H9 (cell line): ENCODE data around the gene CWC27. TPM values are rescaled to one million over a fixed set of nuclear protein-coding genes. Genes with fewer than 3 reads are reported as not detected.

Experiments used
- DNase-seq: peaks from one replicate; pipeline ENCODE4 v3.0.0-alpha.2; 2017
- H2AFZ ChIP-seq: one replicate; pipeline ENCODE4 v1.6.1; 2013; ENCODE audit warnings: mild to moderate bottlenecking, low read length, control low read depth, moderate library complexity
- H2AK5ac ChIP-seq: 2 replicates; pipeline ENCODE4 v1.6.1; 2013; ENCODE audit warnings: low read length, control low read depth, mixed read lengths; ENCODE audit not compliant: insufficient read length
- H2BK120ac ChIP-seq: one replicate; pipeline ENCODE4 v1.6.1; 2013; ENCODE audit warnings: low read depth, mild to moderate bottlenecking, low read length, control low read depth, inconsistent platforms; ENCODE audit not compliant: poor library complexity, severe bottlenecking
- H2BK12ac ChIP-seq: 2 replicates; pipeline ENCODE4 v1.6.1; 2013; ENCODE audit warnings: low read length, control low read depth, mixed read lengths, low read depth; ENCODE audit not compliant: insufficient read length
- H2BK15ac ChIP-seq: 2 replicates; pipeline ENCODE4 v1.6.1; 2013; ENCODE audit warnings: low read depth, low read length, control low read depth
- H2BK20ac ChIP-seq: one replicate; pipeline ENCODE4 v1.6.1; 2013; ENCODE audit warnings: low read depth, mild to moderate bottlenecking, low read length, control low read depth, inconsistent platforms; ENCODE audit not compliant: poor library complexity, severe bottlenecking
- H2BK5ac ChIP-seq: 2 replicates; pipeline ENCODE4 v1.6.1; 2013; ENCODE audit warnings: low read length, control low read depth, mixed read lengths; ENCODE audit not compliant: insufficient read length
- H3K14ac ChIP-seq: 2 replicates; pipeline ENCODE4 v1.6.1; 2013; ENCODE audit warnings: low read length, control low read depth; ENCODE audit not compliant: insufficient read depth
- H3K18ac ChIP-seq: 2 replicates; pipeline ENCODE4 v1.6.1; 2013; ENCODE audit warnings: low read depth, mild to moderate bottlenecking, mixed read lengths, low read length, control low read depth; ENCODE audit not compliant: insufficient read length
- H3K23ac ChIP-seq: 2 replicates; pipeline ENCODE4 v1.6.1; 2013; ENCODE audit warnings: low read length, control low read depth, mixed read lengths, low read depth; ENCODE audit not compliant: insufficient read length
- H3K23me2 ChIP-seq: 2 replicates; pipeline ENCODE4 v1.6.1; 2013; ENCODE audit warnings: low read depth, mild to moderate bottlenecking, mixed read lengths, low read length, control low read depth; ENCODE audit not compliant: insufficient read length, poor library complexity, severe bottlenecking
- H3K27ac ChIP-seq: 2 replicates; pipeline ENCODE4 v1.5.1; 2013; ENCODE audit warnings: low read length, control low read depth, mixed read lengths, low read depth; ENCODE audit not compliant: insufficient read length
- H3K27me3 ChIP-seq: 2 replicates; pipeline ENCODE4 v1.6.1; 2013; ENCODE audit warnings: low read length, control low read depth, inconsistent platforms; ENCODE audit not compliant: insufficient read depth
- H3K4ac ChIP-seq: 2 replicates; pipeline ENCODE4 v1.6.1; 2013; ENCODE audit warnings: low read depth, mild to moderate bottlenecking, control low read depth, inconsistent platforms, low read length, moderate library complexity
- H3K4me1 ChIP-seq: 2 replicates; pipeline ENCODE4 v1.6.1; 2013; ENCODE audit warnings: low read length, control low read depth, inconsistent platforms; ENCODE audit not compliant: insufficient read depth
- H3K4me2 ChIP-seq: 2 replicates; pipeline ENCODE4 v1.6.1; 2013; ENCODE audit warnings: low read length, control low read depth, mixed read lengths; ENCODE audit not compliant: insufficient read length, insufficient read depth
- H3K56ac ChIP-seq: 2 replicates; pipeline ENCODE4 v1.6.1; 2013; ENCODE audit warnings: low read depth, mild to moderate bottlenecking, mixed read lengths, low read length, control low read depth; ENCODE audit not compliant: insufficient read length
- H3K79me1 ChIP-seq: 2 replicates; pipeline ENCODE4 v1.6.1; 2013; ENCODE audit warnings: low read depth, mild to moderate bottlenecking, moderate library complexity, low read length, control low read depth, inconsistent platforms; ENCODE audit not compliant: insufficient read depth, poor library complexity, severe bottlenecking
- H3K79me2 ChIP-seq: 2 replicates; pipeline ENCODE4 v1.6.1; 2013; ENCODE audit warnings: low read length, control low read depth, inconsistent platforms; ENCODE audit not compliant: insufficient read depth
- H3K9ac ChIP-seq: 2 replicates; pipeline ENCODE4 v1.6.1; 2013; ENCODE audit warnings: low read length, control low read depth, mixed read lengths; ENCODE audit not compliant: insufficient read length; ENCODE audit errors: extremely low read depth
- H3K9me3 ChIP-seq: one replicate; pipeline ENCODE4 v1.6.1; 2013; ENCODE audit warnings: low read depth, low read length, inconsistent platforms; ENCODE audit not compliant: control insufficient read depth
- H3T11ph ChIP-seq: one replicate; pipeline ENCODE4 v1.6.1; 2013; ENCODE audit warnings: mild to moderate bottlenecking, low read length, control low read depth, inconsistent platforms
- H4K20me1 ChIP-seq: one replicate; pipeline ENCODE4 v1.6.1; 2013; ENCODE audit not compliant: control insufficient read depth, insufficient read length, insufficient read depth
- H4K5ac ChIP-seq: 2 replicates; pipeline ENCODE4 v1.6.1; 2013; ENCODE audit warnings: low read depth, mild to moderate bottlenecking, mixed read lengths, low read length, control low read depth; ENCODE audit not compliant: insufficient read length
- H4K8ac ChIP-seq: replicated peaks from 2 replicates; pipeline ENCODE4 v1.6.1; 2013; ENCODE audit warnings: low read length, control low read depth, mixed read lengths, low read depth; ENCODE audit not compliant: insufficient read length
- H4K91ac ChIP-seq: 2 replicates; pipeline ENCODE4 v1.6.1; 2013; ENCODE audit warnings: low read depth, mild to moderate bottlenecking, moderate library complexity, mixed read lengths, low read length, control low read depth; ENCODE audit not compliant: insufficient read length
- H3K27ac Mint-ChIP-seq, 3 experiments: 2 replicates in 2 of 3; 3 replicates in 1 of 3; pipeline ENCODE4 v1.8.0; 2020 to 2021; ENCODE audit warnings: mixed read lengths in 3 of 3, mild to moderate bottlenecking in 1 of 3, moderate library complexity in 1 of 3
- H3K27me3 Mint-ChIP-seq: 2 replicates; pipeline ENCODE4 v1.8.0; 2021; ENCODE audit warnings: low read depth, mild to moderate bottlenecking, moderate library complexity, mixed read lengths
- H3K36me3 Mint-ChIP-seq, 3 experiments: 2 replicates in 2 of 3; 3 replicates in 1 of 3; pipeline ENCODE4 v1.8.0; 2020 to 2021; ENCODE audit warnings: low read depth in 3 of 3, mixed read lengths in 3 of 3; ENCODE audit not compliant: insufficient read depth in 1 of 3
- H3K4me1 Mint-ChIP-seq, 2 experiments: 2 replicates each; pipeline ENCODE4 v1.8.0; 2020; ENCODE audit warnings: mixed read lengths in 2 of 2
- H3K4me3 Mint-ChIP-seq, 2 experiments: 2 replicates in 1 of 2; 3 replicates in 1 of 2; pipeline ENCODE4 v1.8.0; 2020 to 2021; ENCODE audit warnings: mild to moderate bottlenecking in 2 of 2, mixed read lengths in 2 of 2, moderate library complexity in 1 of 2
- H3K9me3 Mint-ChIP-seq, 2 experiments: 2 replicates in 1 of 2; 3 replicates in 1 of 2; pipeline ENCODE4 v1.8.0; 2020; ENCODE audit warnings: mild to moderate bottlenecking in 2 of 2, mixed read lengths in 2 of 2, moderate library complexity in 1 of 2
- WGBS: extraction: QIAGEN DNeasy Blood & Tissue Kit; methylation state at CpG from one replicate; pipeline ENCODE4 v1.1.7; 2013; ENCODE audit warnings: missing lambda C conversion rate, low lambda C conversion rate, mixed read lengths; ENCODE audit not compliant: insufficient read length; ENCODE audit errors: extremely low coverage; 5-methylcytosine and 5-hydroxymethylcytosine counted together
- total RNA-seq: library from RNA; stranded (reverse); gene quantifications from 2 replicates; pipeline ENCODE4 v1.2.1, GENCODE V29; 2021
- TF ChIP-seq, protein P1 (sequence below): fragments of 200-600 bp; sonication (generic); conservative IDR thresholded peaks from 3 replicates; pipeline ENCODE4 v1.8.0; 2021; ENCODE audit warnings: antibody characterized with exemption, mild to moderate bottlenecking

The CWC27 gene
- total RNA-seq, 1 experiment from 2014 or later, result 41.9 TPM

DNA sequence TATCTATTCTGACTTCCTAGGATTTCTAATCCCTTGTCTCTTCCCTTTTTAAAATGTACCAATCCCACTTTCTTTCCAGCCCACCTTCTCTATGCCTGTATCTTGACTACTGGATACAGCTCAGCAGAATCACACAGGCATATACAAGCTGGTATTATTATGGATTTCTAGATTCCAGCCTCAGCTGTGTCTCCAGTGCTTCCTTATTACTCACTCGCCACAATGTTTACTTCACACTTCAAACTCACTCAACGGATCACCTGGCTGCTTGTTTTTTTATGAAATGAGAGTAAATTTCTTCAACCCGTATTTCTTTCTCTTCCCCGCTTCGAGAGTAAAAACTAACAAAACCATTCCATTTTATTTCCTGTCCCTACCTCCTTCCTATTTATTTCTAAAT is 38.8 kb downstream of the CWC27 start:
- no peak overlapping the region for H3K14ac ChIP-seq
- H3K27ac Mint-ChIP-seq, result peak overlapping the region in 2 of 3 experiments; percentile 0 to 17; a peak in 2 of 7 replicates
- H4K8ac ChIP-seq, result no peak overlapping the region
- H2BK20ac ChIP-seq, result no peak overlapping the region
- H2AK5ac ChIP-seq, result no peak overlapping the region
- H2BK12ac ChIP-seq, result no peak overlapping the region
- H2BK120ac ChIP-seq, result no peak overlapping the region
- no peaks in the 10 kb centered on the region for H3K79me1 ChIP-seq
- no peak overlapping the region for H4K91ac ChIP-seq
- no peaks in the 10 kb centered on the region for H3K4me1 Mint-ChIP-seq
- H3K27ac ChIP-seq, result no peak overlapping the region
- no peak overlapping the region for H2BK5ac ChIP-seq
- no peaks in the 10 kb centered on the region for H4K20me1 ChIP-seq
- H3K4me1 ChIP-seq, result no peaks in the 10 kb centered on the region
- H3K36me3 Mint-ChIP-seq, result 0 out of 7 replicates have a peak, but pooled peaks cover 0 to 2% (median 0%) of the 10 kb centered on the region in 3 experiments
- no peak overlapping the region for H3K18ac ChIP-seq
- H3K9me3 Mint-ChIP-seq, result no peaks in the 10 kb centered on the region
- H3K4me2 ChIP-seq, result no peak overlapping the region
- no peak overlapping the region for H3K56ac ChIP-seq
- no peaks in the 10 kb centered on the region for H3K9me3 ChIP-seq
- H3K4me3 Mint-ChIP-seq, result no peak overlapping the region
- TF ChIP-seq, protein P1, sequence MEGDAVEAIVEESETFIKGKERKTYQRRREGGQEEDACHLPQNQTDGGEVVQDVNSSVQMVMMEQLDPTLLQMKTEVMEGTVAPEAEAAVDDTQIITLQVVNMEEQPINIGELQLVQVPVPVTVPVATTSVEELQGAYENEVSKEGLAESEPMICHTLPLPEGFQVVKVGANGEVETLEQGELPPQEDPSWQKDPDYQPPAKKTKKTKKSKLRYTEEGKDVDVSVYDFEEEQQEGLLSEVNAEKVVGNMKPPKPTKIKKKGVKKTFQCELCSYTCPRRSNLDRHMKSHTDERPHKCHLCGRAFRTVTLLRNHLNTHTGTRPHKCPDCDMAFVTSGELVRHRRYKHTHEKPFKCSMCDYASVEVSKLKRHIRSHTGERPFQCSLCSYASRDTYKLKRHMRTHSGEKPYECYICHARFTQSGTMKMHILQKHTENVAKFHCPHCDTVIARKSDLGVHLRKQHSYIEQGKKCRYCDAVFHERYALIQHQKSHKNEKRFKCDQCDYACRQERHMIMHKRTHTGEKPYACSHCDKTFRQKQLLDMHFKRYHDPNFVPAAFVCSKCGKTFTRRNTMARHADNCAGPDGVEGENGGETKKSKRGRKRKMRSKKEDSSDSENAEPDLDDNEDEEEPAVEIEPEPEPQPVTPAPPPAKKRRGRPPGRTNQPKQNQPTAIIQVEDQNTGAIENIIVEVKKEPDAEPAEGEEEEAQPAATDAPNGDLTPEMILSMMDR, result no peak
- no peak overlapping the region for H2AFZ ChIP-seq
- no peak overlapping the region for H3K23ac ChIP-seq
- no peak overlapping the region for H3T11ph ChIP-seq
- H2BK15ac ChIP-seq, result no peak overlapping the region
- H3K79me2 ChIP-seq, result no peaks in the 10 kb centered on the region
- no peaks in the 10 kb centered on the region for H3K27me3 ChIP-seq
- DNase-seq, result no peak
- 100% methylated on average over 3 of the region's 5 CpGs for WGBS
- H3K9ac ChIP-seq, result no peak overlapping the region
- no peaks in the 10 kb centered on the region for H3K23me2 ChIP-seq
- H4K5ac ChIP-seq, result no peak overlapping the region
- H3K4ac ChIP-seq, result no peak overlapping the region
- H3K27me3 Mint-ChIP-seq, result no peaks in the 10 kb centered on the region
